Suprapubic skin (tissue), 4 donors: ENCODE results near the gene FAM200C. TPM values are rescaled to one million over a fixed set of nuclear protein-coding genes. Genes with fewer than 3 reads are reported as not detected.

Source experiments
- DNase-seq, 2 donors: peaks; one replicate each; pipeline ENCODE4 v3.0.0-alpha.2; 2019; ENCODE audit warnings: low spot score in 2 of 2
- H3K27ac ChIP-seq: fragments of 200-600 bp; sonication (generic); one replicate; pipeline ENCODE4 v1.5.1; 2019
- H3K27me3 ChIP-seq: fragments of 200-600 bp; sonication (generic); one replicate; pipeline ENCODE4 v1.5.1; 2019
- H3K36me3 ChIP-seq: fragments of 200-600 bp; sonication (generic); one replicate; pipeline ENCODE4 v1.5.1; 2019
- H3K4me1 ChIP-seq: fragments of 200-600 bp; sonication (generic); one replicate; pipeline ENCODE4 v1.5.1; 2019
- H3K4me3 ChIP-seq: fragments of 200-600 bp; sonication (generic); one replicate; pipeline ENCODE4 v1.5.1; 2019; ENCODE audit warnings: mild to moderate bottlenecking
- H3K9me3 ChIP-seq: fragments of 200-600 bp; sonication (generic); one replicate; pipeline ENCODE4 v1.5.1; 2019
- CTCF ChIP-seq, 2 donors: fragments of 200-600 bp in 1 of 2; fragments of 450-650 bp in 1 of 2; sonication (generic) in 1 of 2; IDR thresholded peaks; one replicate each; pipeline ENCODE4 v1.5.1; 2016 to 2019; ENCODE audit warnings: antibody characterized with exemption in 2 of 2, mild to moderate bottlenecking in 1 of 2, moderate library complexity in 1 of 2
- EP300 ChIP-seq: sonication (generic); formaldehyde crosslinking; IDR thresholded peaks from one replicate; pipeline ENCODE4 v1.6.1; 2017; ENCODE audit warnings: antibody characterized with exemption
- POLR2A ChIP-seq, 2 donors: fragments of 450-650 bp; IDR thresholded peaks; one replicate each; pipeline ENCODE4 v1.6.1; 2017; ENCODE audit warnings: antibody characterized with exemption in 2 of 2, mild to moderate bottlenecking in 2 of 2, moderate library complexity in 2 of 2
- POLR2AphosphoS5 ChIP-seq, 3 donors: sonication (generic); formaldehyde crosslinking; IDR thresholded peaks; one replicate each; pipeline ENCODE4 v1.6.1; 2017; ENCODE audit warnings: antibody characterized with exemption in 3 of 3
- WGBS: methylation state at CpG from one replicate; pipeline ENCODE4 v1.1.5; 2018; 5-methylcytosine and 5-hydroxymethylcytosine counted together
- total RNA-seq, 4 donors: library from RNA; depleted of rRNA; stranded (reverse); fragments of >200 nt; gene quantifications; one replicate each; pipeline ENCODE4 v1.1.0, GENCODE V29; 2016

Gene FAM200C
- total RNA-seq, 4 donors from 2014 or later: 0.57 to 3.9 (median 1.2) TPM

GRCh38 chr5:160357861-160358411 is 41.9 kb downstream of the FAM200C start:
- DNase-seq: peak in 1 of 2 donors; percentile 21
- Histone ChIP-seq H3K36me3 (no peaks in the 10 kb centered on the region), H3K4me1 (peaks cover 42% of the 10 kb centered on the region), H3K9me3 (no peaks in the 10 kb centered on the region), H3K27ac (peak overlapping the region; percentile 43), H3K4me3 (no peak overlapping the region), H3K27me3 (no peaks in the 10 kb centered on the region)
- 43% methylated on average over 6 of the region's 7 CpGs for WGBS
- no peak for TF ChIP-seq CTCF (IDR thresholded peaks at IDR 0.05)
- TF ChIP-seq POLR2AphosphoS5 (IDR thresholded peaks at IDR 0.05): no peak
- TF ChIP-seq POLR2A (IDR thresholded peaks at IDR 0.05): no peak
- TF ChIP-seq EP300: no peak

- H3K36me3 ChIP-seq: no peaks in the 10 kb centered on the region
- H3K4me3 ChIP-seq: no peak overlapping the region
- peaks cover 39% of the 10 kb centered on the region for H3K4me1 ChIP-seq
- WGBS: 55% methylated on average over 7 of the region's 7 CpGs
- TF ChIP-seq EP300 (no peak), POLR2A (IDR thresholded peaks at IDR 0.05) (no peak), CTCF (IDR thresholded peaks at IDR 0.05) (no peak), POLR2AphosphoS5 (IDR thresholded peaks at IDR 0.05) (no peak)
- no peaks in the 10 kb centered on the region for H3K9me3 ChIP-seq
- no peak overlapping the region for H3K27ac ChIP-seq
- no peak for DNase-seq
- H3K27me3 ChIP-seq: no peaks in the 10 kb centered on the region
Measured at GRCh38 chr5:160357394-160357793, 42.5 kb downstream of the FAM200C start.

GRCh38 chr5:160356550-160357347 is 43.1 kb downstream of the FAM200C start:
- no peak overlapping the region for H3K27ac ChIP-seq
- DNase-seq: no peak
- H3K9me3 ChIP-seq: no peaks in the 10 kb centered on the region
- WGBS: 74% methylated on average over 7 of the region's 7 CpGs
- peaks cover 39% of the 10 kb centered on the region for H3K4me1 ChIP-seq
- H3K27me3 ChIP-seq: no peaks in the 10 kb centered on the region
- TF ChIP-seq POLR2AphosphoS5 (IDR thresholded peaks at IDR 0.05): no peak
- no peak for TF ChIP-seq POLR2A (IDR thresholded peaks at IDR 0.05)
- TF ChIP-seq CTCF (IDR thresholded peaks at IDR 0.05): no peak
- no peak overlapping the region for H3K4me3 ChIP-seq
- H3K36me3 ChIP-seq: no peaks in the 10 kb centered on the region

- TF ChIP-seq POLR2AphosphoS5 (IDR thresholded peaks at IDR 0.05) (no peak), EP300 (no peak), POLR2A (IDR thresholded peaks at IDR 0.05) (no peak), CTCF (IDR thresholded peaks at IDR 0.05) (no peak)
- Histone ChIP-seq H3K27ac (no peak overlapping the region), H3K9me3 (no peaks in the 10 kb centered on the region), H3K4me3 (no peak overlapping the region), H3K27me3 (no peaks in the 10 kb centered on the region), H3K36me3 (no peaks in the 10 kb centered on the region), H3K4me1 (peaks cover 24% of the 10 kb centered on the region)
- WGBS: 89% methylated on average over 14 of the region's 14 CpGs
- no peak for DNase-seq
Measured at GRCh38 chr5:160354666-160355065, 45.2 kb downstream of the FAM200C start.

- H3K9me3 ChIP-seq: no peaks in the 10 kb centered on the region
- TF ChIP-seq CTCF (IDR thresholded peaks at IDR 0.05) (no peak), EP300 (no peak), POLR2AphosphoS5 (IDR thresholded peaks at IDR 0.05) (no peak), POLR2A (IDR thresholded peaks at IDR 0.05) (no peak)
- H3K36me3 ChIP-seq: no peaks in the 10 kb centered on the region
- H3K4me3 ChIP-seq: no peak overlapping the region
- WGBS: 83% methylated on average over 8 of the region's 8 CpGs
- H3K4me1 ChIP-seq: peaks cover 11% of the 10 kb centered on the region
- no peak for DNase-seq
- no peaks in the 10 kb centered on the region for H3K27me3 ChIP-seq
- no peak overlapping the region for H3K27ac ChIP-seq
Measured at GRCh38 chr5:160353379-160353778, 46.5 kb downstream of the FAM200C start.
